Testis (tissue), 2 donors: ENCODE measurements around the gene PDCD11.

Experiments
- CTCF ChIP-seq, 3 experiments: fragments of 450-650 bp in 2 of 3; fragments of 200-600 bp in 1 of 3; sonication (generic) in 1 of 3; IDR thresholded peaks; one replicate each; pipeline ENCODE4 v1.5.1; 2016 to 2019; ENCODE audit warnings: antibody characterized with exemption in 3 of 3, mild to moderate bottlenecking in 2 of 3, moderate library complexity in 1 of 3
- POLR2A ChIP-seq: fragments of 450-650 bp; IDR thresholded peaks from one replicate; pipeline ENCODE4 v1.6.1; 2017; ENCODE audit warnings: antibody characterized with exemption, mild to moderate bottlenecking, moderate library complexity

- TF ChIP-seq CTCF (IDR thresholded peaks at IDR 0.05) (no peak), POLR2A (no peak)
Measured at GRCh38 chr10:103394180-103394579, 2.2 kb upstream of the PDCD11 start.
